HPDE6-E6E7 (cell line): Measurements from ENCODE around the gene CRAMP1.
A peak's percentile ranks its signal among the peaks of the same experiment; 100 is the strongest.

ENCODE experiments used
- DNase-seq: peaks from one replicate; pipeline ENCODE4 v3.0.0; 2011; ENCODE audit warnings: missing footprints; ENCODE audit errors: extremely low spot score

The CRAMP1 gene

GRCh38 chr16:1632638-1632970 lies 20.4 kb downstream of the CRAMP1 start:
- no peak for DNase-seq

DNA sequence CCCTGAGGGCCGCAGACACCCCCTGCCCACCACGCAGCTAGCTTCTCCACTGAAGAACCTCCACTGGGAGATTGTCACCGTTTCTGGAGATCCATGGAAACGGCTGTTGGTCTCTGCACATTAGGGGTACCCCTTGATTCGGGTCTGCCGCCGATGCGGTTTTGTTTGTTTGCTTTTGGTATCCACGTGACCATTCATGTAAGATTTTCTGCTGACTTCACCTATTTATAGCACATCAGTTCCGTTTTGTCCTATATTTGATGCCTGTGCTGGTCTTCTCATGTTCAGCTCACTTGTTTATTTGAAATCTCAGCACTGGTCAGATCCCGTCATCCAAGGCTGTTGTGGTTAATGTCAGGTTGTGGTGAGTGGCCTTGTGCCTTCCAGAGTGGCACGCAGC lies 21.1 kb downstream of the CRAMP1 start:
- no peak for DNase-seq

DNA sequence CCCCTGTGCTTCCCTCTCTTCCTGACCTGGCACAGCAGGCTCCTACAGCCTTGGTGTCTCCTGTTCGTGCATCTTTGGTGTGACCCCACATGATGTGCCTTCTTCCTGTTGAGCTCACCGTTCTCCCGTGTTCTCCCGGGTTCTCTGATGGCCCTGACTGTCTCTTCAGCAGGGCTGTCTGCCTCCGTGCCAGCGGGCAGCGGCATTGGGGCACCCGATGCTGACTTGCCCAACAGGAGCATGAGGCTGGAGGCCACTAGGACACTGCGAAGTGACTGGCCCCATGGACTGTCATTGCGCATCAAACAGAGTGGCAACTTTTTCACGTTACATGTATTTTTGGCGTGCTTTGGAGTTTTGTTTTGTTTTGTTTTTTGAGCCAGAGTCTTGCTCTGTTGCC lies 22.4 kb downstream of the CRAMP1 start:
- DNase-seq, result no peak

DNA sequence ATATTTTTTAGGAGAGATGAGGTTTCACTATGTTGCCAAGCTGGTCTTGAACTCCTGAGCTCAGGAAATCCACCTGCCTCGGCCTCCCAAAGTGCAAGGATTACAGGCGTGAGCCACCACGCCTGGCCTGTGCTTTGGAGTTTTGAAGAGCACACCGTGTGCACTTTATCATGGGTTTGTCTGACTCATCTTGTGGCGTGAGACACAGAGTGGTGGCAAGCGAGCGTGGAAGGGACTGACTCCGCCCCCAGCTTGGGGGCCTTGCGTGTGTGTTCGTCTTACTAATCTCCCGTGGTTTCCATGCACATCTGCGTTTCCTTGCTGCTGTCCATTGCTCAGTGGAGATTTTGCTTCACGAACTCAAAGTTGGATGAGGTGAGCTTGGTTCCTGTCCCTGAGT lies 22.9 kb downstream of the CRAMP1 start:
- no peak for DNase-seq

DNA sequence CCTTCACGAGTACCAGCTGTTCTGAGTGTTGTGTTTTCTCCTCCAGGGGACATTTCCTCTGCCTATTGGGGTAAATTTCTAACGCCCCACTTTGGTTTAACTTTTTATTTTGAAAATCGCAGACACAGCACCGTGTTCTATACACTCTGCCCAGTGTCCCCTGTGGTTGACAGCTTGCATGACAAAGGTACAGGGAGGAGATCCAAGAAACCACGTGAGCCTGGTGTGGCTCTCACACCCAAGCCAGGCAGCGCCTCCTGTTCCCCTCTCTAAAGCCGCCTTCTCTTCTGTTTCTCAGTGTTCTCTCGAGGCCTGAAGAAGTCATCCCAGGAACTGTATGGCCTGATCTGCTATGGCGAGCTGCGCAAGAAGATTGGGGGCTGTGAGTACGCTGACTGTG lies 25.4 kb downstream of the CRAMP1 start:
- no peak for DNase-seq

GRCh38 chr16:1638757-1639156 lies 26.6 kb downstream of the CRAMP1 start:
- no peak for DNase-seq

GRCh38 chr16:1639282-1639681 lies 27.1 kb downstream of the CRAMP1 start:
- no peak for DNase-seq

DNA sequence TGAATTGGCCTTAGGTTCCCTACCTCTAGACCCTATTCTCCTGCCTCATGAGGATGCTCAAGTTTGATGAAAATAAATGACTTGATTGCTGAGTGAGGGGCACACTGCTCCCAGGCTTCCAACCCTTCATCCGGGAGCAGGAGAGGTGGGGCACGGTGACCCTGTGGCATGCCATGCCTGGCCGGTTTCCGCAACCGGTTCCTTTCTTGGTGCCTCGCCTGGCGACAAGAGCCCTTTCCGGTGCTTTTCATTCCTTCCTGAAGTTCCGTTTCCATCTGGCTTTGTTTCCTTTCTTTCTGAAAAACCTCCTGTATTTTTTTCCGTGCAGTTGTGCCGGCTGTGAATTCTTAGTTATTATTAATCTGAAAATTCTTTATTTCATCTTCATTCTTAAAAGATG lies 27.7 kb downstream of the CRAMP1 start:
- DNase-seq, result no peak

GRCh38 chr16:1640261-1640941 lies 28.2 kb downstream of the CRAMP1 start:
- DNase-seq, result no peak

DNA sequence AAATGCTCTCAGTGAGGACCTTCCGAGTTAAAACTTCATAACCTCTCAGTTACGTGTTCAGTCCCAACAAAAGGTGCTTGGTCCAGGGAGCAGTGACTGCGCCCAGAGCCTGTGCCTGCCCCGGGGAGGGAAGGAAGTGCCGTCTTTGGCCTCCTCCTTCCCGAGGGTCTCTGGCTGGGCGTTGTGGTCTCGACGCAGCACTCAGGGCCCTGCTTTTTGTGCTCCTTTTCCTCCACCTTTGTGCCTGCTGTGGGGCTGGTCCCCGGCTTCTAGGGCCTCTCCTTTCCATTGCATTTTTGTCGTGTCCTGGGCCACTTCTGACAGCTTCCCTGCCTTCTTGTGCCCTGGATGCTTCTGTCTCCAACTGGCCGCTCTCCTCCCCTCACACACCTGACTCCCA lies 29.1 kb downstream of the CRAMP1 start:
- DNase-seq, result no peak

DNA sequence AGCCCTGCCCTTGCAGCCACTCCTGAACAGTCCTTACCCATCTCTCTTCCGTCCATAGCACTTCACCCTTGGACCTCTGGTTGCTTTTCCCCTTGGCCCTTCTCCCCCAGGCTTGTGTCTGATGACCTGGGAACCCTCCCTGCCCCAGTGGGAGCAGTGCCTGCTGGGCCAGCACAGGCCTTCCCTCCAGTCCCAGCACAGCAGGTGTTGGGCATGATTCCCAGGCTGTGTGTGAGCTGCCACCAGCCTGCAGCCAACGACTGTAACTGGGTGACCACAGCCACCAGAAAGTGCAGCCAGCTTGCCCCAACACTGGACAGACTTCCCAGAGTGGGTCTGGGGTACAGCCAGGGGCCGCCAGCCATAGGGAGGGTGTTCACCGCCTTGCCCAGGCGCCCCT lies 30.0 kb downstream of the CRAMP1 start:
- no peak for DNase-seq

DNA sequence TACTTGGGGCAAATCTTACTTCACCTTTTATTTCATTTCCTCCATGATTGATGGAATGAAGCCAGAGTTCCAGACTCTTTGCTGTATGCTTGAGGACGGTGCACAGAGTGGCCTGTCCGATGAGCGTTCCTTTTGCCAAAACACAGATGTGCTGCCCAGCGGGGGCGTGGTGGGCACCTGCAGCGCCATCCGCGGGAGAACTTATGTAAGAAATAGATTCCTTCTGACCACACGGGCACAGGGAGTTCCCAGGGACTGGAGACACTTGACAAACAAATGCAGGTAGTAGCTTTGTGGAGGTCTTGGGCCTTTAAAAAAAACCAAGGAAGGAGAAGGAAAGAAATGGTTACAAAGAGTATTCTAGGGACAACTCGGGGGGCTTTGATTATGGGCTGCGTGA lies 30.6 kb downstream of the CRAMP1 start:
- no peak for DNase-seq

- DNase-seq, result no peak
These were observed 31.4 kb downstream of the CRAMP1 start for GRCh38 chr16:1643521-1643920.

GRCh38 chr16:1645914-1646525 lies 33.9 kb downstream of the CRAMP1 start:
- peak; percentile 53 for DNase-seq

GRCh38 chr16:1647856-1648255 lies 35.7 kb downstream of the CRAMP1 start:
- no peak for DNase-seq

GRCh38 chr16:1650131-1650530 lies 38.0 kb downstream of the CRAMP1 start:
- no peak for DNase-seq

DNA sequence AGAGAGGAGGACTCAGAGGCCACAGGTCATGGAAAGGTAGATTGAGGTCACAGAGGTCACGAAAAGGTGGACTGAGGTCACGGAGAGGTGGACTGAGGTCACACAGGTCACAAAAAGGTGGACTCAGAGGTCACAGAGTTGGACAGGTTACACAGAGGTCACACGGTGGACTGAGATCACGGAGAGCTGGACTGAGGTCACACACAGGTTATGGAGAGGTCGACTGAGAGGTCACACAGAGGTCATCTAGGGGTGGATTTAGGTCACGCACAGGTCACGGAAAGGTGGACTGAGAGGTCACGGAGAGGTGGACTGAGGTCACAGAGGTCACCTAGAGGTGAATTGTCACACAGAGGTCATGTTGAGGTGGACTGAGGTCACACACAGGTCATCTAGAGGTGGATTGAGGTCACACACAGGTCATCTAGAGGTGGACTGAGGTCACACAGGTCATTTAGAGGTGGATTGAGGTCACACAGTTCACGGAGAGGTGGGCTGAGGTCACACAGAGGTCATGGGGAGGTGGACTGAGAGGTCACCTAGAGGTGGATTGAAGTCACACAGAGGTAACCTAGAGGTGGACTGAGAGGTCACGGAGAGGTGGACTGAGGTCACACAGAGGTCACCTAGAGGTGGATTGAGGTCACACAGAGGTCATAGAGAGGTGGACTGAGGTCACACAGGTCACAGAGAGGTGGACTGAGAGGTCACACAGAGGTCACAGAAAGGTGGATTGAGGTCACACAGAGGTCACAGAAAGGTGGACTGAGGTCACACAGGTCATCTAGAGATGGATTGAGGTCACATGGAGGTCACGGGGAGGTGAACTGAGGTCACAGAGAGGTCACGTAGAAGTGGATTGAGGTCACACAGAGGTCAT lies 39.2 kb downstream of the CRAMP1 start:
- DNase-seq, result no peak

GRCh38 chr16:1651974-1652312 lies 39.8 kb downstream of the CRAMP1 start:
- DNase-seq, result no peak

DNA sequence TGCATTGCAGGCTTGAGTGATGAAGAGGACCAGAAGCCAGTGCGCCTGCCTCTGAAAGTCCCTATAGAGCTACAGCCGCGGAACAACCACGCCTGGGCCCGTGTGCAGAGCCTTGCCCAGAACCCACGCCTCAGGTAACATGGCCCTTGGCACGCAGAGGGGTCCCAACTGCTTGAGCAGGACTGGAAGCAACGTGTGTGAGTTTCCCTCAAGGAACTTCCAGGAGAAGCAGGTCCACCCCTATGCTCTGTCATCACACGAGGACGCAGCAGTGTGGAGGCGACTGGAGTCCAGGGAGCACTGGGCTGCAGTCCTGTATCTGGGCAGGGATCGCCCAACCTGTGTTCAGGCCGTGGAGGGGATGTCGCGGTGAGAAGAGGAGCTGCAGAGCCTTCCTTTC lies 40.9 kb downstream of the CRAMP1 start:
- DNase-seq, result no peak

DNA sequence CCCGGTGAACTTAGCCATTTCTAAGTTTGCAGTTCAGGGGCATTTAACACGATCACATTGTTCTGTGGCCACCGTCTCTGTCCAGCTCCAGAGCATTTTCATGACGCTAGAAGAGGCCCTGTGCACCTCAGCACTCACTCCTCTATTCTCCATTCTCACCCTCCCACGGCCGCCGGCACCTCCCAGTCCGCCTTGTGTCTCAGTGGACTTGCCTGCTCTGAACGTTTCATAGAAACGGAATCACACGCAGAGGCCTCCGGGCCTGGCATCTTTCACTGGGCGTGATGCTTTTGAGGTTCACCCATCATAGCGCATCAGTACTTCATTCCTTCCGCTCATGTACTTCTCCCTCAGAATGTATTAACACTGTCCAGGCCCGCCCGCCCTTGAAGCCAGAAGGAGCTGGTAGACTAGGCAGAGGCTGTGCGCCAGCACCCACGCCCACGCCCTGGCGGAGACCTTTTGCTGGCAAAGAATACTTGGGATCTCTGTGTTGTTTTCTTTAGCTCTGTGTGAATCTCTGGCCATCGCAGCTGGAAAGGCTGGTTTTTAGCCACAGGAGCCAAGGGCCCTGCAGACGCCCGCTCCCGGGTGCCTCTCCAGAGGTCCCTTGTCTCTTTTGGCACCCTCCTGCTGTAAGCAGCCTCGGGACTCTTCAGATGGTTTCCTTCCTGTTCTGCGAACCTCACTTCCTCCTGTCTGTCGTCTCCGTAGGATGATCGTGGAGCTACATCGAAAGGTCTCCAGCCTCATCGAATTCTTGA lies 42.5 kb downstream of the CRAMP1 start:
- DNase-seq, result no peak

DNA sequence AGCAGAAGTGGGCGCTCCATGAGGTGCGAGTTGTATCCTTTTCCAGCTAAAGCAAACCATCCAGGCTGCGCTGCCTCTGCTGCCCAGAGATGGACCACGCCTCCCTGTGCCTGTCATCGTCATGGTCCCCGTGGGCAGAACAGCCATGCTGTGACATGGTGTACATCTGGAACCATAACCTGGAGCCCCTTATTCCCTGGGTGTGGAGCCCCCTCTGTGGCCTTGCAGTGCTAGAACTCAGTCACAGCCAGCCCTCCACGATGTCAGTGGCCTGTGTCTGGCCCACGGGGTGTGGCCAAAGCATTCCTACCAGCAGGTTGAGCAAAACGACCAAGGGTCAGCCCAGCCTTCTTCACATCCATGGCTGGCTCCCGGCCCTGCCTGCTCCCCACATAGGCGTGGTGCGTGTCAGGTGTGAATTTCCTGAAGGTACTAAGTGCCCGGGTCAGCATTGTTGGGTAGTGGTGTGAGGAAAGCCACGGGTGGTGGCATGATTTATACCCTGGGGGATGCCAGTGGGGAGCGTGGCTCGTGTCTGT lies 43.2 kb downstream of the CRAMP1 start:
- no peak for DNase-seq
